A673 (cell line): ENCODE data around the gene ACAP2.

Experiments
- CTCF ChIP-seq: fragments of 300-800, 200-600 bp; sonication (generic); conservative IDR thresholded peaks from 2 replicates; pipeline ENCODE4 v1.5.1; 2017; ENCODE audit warnings: low read depth, mild to moderate bottlenecking, antibody characterized with exemption, low read length, moderate library complexity, mixed read lengths
- EZH2 ChIP-seq: fragments of 200-600 bp; sonication (generic); IDR thresholded peaks from 2 replicates; pipeline ENCODE4 v1.6.1; 2017; ENCODE audit warnings: borderline replicate concordance, low read depth, mild to moderate bottlenecking, mixed read lengths, antibody characterized with exemption, low read length; ENCODE audit not compliant: poor library complexity, severe bottlenecking

GRCh38 chr3:195468391-195468776, 25.6 kb upstream of the ACAP2 start:
- TF ChIP-seq EZH2 (no peak), CTCF (no peak)
